HG03064 (cell line): ENCODE measurements around the gene RANGAP1.
"Not testable (repeated sequence)": the region's sequence is repeated elsewhere in the genome, so short reads cannot be mapped to it uniquely, and the experiment has no call there.

Source experiments
- ATAC-seq: cut with Tn5 transposase; IDR thresholded peaks from one replicate; pipeline ENCODE4 v1.9.1; 2021; ENCODE audit warnings: low read depth; ENCODE audit not compliant: unreplicated experiment

Gene RANGAP1

DNA sequence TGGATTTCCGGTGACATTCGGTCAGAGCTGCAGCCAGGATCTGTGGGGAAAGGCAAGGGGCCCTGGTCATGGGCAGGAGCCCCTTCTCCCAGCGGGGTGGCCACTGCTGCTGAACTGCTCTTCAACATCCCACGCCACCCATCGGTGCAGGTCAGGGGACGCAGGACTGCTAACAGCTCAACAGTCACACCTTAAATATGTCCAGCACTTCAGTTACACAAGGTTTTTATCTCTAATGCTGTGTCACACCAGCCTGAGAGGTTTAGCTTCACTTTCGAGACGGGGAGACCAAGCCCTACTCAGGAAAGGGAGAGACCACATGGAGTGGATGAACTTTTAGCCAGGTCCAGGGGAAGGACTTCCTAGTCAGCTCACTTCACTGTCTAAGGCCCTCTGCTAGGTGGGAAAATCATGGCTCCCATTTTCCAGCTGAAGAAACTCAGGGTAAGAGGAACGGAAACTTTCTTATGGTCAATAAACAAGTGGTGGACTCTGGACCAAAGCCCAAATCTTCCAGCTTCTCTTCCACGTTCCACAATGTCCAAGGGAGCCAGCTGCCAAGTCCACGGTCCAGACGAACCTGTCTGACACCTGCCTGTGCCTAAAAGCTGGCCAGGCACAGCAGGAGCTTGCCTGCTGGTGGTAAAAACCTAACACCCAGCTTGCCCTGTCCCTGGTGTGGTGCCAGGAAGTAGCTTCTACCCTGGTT lies 24.3 kb downstream of the RANGAP1 start:
- ATAC-seq = no peak

GRCh38 chr22:41260871-41261270 lies 25.1 kb downstream of the RANGAP1 start:
- no peak for ATAC-seq

GRCh38 chr22:41259756-41260155 lies 26.2 kb downstream of the RANGAP1 start:
- ATAC-seq = not testable (repeated sequence)

DNA sequence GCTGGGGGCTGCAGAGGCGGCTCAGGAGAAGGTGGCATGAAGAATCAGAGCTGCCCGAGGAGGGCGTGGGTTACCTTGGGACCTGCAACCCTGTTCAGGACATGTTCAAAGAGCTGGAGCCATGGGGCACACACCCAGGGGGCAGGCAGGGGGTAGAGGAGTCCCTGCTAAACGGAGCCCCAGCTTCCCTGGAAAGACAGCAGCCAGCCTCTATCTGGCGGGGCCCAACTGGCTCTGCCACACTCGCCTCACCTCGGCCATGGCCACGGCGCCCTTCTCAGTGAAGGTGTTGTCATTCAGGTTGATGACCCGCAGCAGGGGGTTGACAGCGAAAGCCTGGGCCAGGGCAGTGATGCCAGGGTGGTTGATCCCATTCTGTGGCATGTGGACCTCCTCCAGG lies 28.3 kb downstream of the RANGAP1 start:
- ATAC-seq = no peak

DNA sequence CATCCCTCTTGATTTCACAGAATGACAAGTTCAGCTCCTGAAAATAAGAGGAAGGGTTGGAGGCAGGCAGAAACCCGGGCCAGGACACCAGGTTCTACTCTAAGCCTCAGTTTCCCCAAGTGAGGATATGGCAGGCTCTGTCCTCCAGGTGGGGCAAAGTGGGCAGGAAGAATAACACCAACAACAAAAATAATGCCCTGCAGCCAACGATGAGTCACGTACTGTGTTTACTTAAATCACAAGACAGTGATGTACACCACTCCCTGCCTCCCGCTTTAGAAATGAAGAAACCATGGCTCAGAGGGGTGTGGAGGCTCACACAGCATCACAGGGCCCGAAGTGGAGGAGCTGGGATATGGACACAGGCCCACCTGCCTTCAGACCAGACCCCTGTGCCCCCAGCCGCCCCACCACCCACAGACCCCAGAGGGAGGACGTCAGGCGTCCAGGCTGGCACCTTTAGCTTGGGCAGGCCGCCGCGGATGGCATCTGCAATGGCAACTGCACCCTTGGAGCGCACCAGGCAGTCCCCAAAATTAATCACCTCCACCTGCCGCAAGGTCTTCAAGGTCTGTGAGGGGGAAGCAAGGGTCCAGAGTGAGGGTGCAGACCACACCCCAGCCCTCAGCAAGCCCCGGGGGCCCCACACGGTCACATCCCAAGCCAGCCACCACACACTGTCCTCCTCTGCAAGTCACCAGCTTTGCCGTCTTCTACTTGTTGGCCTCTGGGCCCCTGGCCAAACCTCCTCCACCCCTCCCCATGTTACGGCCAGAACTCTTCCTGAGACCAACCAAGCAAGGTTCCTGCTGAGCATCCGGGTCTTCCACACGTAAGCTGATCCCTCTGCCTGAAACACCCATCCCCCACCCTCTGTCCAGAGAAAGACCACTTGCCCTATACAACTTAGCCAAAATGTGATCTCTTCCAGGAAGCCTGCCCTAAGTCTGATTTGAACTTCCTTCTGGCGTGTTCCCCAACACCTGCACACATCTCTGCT lies 29.4 kb downstream of the RANGAP1 start:
- no peak for ATAC-seq

DNA sequence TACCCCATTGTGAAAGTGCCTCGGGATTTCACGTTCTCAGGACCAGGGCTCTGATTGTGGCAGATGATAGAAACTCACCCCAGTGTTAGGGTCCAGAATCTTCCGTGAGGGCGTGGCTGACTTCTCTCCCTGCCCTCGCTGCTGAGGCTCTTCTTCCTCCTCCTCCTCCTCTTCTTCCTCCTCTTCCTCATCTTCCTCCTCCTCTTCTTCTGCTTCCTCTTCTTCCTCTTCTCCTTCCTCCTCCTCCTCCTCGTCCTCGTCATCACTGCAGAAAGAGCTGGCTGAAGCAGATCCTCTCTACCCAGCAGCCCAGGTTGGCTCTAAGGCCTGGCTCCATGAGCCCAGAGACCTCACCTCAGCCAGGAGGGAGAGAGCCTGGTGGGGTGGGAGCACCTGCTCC lies 31.8 kb downstream of the RANGAP1 start:
- ATAC-seq = no peak

- ATAC-seq = no peak
These were observed 33.6 kb downstream of the RANGAP1 start for GRCh38 chr22:41252365-41252764.

DNA sequence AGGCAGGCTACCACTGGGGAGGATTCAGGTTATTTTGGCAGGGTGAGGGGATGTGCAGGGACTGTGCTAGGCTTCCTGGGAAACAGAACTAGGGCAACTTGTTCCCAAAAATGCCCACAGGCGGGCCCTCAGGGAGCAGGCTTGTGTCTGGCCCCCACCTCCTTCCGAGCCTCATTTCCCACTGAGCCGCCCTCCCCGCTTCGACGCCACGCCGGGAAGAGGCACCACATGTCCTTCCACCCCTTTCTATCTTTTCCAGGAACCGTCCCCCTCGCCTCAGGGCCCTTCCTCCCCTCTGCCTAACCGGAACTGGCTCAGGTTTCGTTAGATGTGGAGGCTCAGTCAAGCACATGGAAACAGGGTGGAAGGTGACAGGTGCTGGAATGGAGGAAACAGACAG lies 35.9 kb downstream of the RANGAP1 start:
- no peak for ATAC-seq

DNA sequence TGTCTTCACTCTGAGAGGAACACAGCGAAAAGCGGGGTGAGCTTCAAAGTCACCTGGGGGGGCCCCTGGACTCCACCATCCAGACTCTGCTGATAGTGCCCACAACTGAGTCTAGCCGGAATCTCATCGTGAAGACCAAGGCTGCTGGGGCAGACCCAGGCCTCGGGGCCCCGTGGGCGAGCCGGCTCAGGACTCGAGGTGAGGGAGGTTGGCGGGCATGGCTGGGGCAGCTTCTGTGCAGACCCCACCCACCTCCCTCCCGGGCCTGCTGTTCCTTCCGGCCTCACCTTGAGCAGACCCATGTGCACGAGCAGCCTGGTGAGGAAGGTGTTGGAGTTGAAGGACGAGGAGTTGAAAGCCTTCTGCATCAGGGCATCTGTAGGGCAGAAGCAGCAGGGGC lies 36.5 kb downstream of the RANGAP1 start:
- ATAC-seq = no peak

- no peak for ATAC-seq
These were observed 37.2 kb downstream of the RANGAP1 start for GRCh38 chr22:41248758-41249157.

DNA sequence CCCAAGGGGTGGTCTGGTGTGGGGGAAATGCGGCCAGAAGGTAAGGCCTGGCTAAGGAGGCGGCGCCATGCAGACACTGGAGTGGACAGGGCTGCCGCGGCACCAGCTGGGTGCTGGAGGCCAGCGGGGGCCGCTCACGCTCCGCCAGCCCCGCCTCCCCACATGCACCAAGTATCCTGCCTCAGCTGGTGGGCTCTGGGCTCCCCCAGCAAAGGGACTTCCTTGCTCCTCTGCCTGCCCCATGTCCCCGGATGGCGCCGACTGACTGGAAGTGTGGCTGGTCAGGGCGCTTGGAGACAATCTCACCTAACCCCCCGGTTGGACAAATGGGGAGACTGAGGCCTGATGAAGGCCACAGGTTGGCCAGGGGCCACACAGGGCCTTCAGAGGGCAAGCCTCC lies 37.7 kb downstream of the RANGAP1 start:
- ATAC-seq = no peak

DNA sequence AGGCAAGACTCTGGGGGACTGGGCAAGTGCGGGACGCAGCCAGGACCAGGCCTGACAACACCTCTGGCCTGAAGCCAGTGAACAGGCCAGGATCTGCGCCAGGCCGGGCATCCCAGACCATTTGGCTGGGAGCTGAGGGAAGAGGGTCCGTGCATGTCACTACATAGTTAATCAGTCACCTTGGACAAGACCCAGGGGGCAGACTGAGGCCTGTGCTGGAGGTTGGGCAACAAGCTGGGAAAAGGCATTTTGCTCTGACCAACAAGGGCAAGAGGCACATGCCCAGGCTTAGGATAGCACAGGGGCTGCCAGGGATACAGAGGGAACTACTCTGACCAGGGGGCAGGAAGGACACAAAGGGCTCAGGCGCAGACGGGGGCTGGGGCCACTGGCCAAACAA lies 38.3 kb downstream of the RANGAP1 start:
- ATAC-seq = no peak

- ATAC-seq = no peak
These were observed 40.0 kb downstream of the RANGAP1 start for GRCh38 chr22:41245917-41246499.

DNA sequence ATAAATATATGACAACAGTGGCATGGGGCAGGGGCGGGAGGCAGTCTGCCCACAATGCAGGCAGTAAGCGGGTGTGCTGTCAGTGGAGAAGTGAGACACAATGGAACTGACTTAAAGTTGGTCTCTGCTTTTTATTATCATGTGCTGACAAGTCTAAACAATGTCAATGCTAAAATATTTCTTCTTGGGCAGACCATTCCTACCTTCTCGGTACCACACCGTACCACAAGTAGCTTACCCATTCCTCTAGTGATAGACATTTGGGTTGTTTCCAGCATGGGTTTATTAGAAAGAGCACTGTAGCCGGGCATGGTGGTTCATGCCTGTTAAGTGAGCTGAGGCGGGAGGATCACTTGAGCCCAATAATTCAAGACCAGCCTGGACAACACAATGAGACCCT lies 42.6 kb downstream of the RANGAP1 start:
- no peak for ATAC-seq

DNA sequence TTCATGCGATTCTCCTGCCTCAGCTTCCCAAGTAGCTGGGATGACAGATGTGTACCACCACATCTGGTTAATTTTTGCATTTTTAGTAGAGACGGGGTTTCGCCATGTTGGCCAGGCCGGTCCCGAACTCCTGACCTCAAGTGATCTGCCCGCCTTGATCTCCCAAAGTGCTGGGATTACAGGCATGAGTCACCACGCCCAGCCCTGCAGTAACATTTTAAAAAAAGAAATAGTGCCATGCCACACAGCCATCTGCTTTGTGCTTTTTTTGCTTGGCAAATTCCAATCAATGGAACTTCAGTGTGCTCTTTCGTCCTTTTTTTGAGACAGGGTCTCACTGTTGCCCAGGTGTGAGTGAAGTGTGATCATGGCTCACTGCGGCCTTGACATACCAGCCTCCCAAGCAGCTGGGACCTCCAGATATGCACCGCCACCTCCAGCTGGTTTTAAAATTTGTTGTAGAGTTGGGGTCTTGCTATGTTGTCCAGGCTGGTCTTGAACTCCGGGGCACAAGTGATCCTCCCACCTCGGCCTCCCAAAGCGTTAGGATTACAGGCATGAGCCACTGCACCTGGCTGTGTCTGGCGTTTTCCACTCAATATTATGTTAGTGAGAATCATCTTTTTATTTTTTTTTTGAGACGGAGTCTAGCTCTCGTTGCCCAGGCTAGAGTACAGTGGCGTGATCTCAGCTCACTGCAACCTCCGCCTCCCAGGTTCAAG lies 43.4 kb downstream of the RANGAP1 start:
- no peak for ATAC-seq

DNA sequence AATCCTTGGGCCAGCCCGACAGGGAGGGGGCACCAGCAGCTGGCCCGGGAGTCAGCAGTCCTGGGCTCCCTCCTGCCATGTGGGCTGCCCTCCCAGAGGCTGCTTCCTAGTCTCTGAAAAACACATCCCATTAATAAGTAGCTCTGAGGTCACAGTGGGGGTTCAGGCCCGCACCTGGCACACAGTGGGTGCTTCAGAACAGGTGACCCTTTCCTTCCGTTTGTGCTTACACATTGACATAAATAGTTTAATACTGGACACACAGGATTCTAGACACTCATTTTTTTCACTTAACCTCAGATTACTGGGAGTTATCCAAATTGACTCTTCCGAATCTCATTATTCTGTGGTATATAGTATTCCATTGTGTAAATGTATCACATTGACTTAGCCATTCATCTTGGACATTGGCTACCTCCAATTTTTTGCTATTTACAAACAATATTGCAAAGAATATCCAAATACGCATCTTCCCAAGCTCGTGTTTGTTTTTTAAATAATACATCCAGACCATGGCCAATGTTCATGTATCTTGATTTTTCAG lies 44.8 kb downstream of the RANGAP1 start:
- ATAC-seq = no peak

DNA sequence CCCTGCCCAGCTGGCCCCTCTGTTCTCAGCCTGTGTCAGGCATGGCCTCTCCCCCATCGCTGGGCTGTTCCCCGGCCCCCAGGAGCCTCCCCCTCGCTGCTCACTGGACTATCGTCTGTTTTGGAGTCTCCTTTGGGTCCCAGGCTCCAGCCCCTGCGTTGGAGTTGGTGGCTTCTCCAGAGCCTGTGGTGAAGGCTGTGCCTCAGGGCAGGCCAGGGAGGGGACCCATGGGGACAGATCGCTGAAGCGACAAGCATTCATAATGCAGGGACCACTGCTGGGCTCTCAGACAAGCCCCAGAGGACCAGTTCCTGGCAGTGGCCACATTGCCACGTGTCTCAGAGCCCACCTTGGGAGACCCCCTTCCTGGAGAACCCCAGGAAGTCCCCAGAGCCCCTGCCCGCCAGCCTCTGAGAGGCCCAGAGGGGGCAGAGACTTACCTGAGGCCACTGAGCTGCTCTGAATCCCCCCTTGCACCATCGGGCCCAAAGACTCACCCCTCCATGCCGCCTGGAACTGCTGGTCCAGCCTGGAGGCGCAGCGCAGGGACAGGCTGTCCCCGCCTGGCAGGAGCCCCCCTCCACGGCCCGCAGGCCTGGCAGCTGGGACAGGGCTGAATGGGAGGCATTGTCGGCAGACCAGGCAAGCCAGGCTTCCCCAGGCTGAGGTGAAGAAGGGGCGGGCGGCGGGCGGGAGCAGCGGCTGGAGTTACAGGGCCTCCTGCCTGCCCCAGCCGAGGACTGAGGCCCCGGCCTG lies 45.4 kb downstream of the RANGAP1 start, which contains the start of gene CHADL:
Gene CHADL, minus strand, starts transcription at position 555 of the 756 bp plus-strand sequence. Its CDS starts 50 bp downstream, at position 505.
- no peak for ATAC-seq

DNA sequence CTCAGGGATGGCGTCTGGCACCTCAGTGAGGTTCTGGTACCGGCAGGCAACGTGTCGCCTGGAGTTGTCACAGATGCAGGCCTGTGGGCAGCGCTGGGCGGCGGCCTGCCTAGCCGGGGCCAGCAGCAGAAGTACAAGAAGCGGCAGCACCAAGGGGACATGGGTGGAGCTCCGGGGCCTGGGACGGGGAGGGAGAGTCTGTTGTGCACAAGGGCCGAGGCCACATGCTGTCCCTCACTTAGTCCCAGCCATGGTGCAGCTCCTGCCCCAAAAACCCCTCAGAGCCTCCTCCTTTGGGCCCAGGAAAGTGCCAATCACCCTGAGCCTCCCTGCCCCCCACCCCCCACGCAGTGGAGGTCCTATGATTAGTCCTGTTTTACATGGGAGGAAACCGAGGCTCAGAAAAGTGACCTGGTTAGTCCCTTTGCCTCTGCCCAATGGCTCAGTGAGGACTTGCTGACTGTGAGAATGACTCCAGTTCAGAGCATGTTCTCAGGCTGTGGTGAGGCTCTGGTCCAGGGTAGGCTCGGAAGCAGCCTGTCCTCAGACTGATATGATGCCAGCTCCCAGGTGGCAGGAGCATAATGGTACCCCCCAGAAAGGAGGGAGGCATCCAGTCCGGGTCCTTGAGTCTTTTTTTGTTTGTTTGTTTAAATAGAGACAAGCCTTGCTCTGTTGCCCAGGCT lies 46.4 kb downstream of the RANGAP1 start:
- no peak for ATAC-seq
